Endothelial cell of umbilical vein (primary cell): ENCODE measurements around the gene KAT2B.

Experiments used
- EZH2 ChIP-seq: IDR thresholded peaks from 2 replicates; pipeline ENCODE4 v1.6.1; 2012; ENCODE audit warnings: borderline replicate concordance, low read depth, mild to moderate bottlenecking, moderate library complexity, low read length, inconsistent platforms; ENCODE audit not compliant: severe bottlenecking
- MYC ChIP-seq: IDR thresholded peaks from one replicate; pipeline ENCODE4 v1.6.1; 2011; ENCODE audit warnings: mild to moderate bottlenecking, low read depth, low read length
- POLR2A ChIP-seq: IDR thresholded peaks from 2 replicates; pipeline ENCODE4 v1.6.1; 2012; ENCODE audit warnings: low read depth, mild to moderate bottlenecking, control low read depth, low read length
- POLR2AphosphoS5 ChIP-seq: IDR thresholded peaks from 2 replicates; pipeline ENCODE4 v1.6.1; 2012; ENCODE audit warnings: low read depth, mild to moderate bottlenecking, control low read depth, low read length, moderate library complexity; ENCODE audit not compliant: insufficient read depth
- TF ChIP-seq, protein P1 (sequence below), 2 donors: IDR thresholded peaks; 1 replicate in 1 of 2; 2 replicates in 1 of 2; pipeline ENCODE4 v1.5.1; 2011; ENCODE audit warnings: low read length in 2 of 2, mild to moderate bottlenecking in 2 of 2, moderate library complexity in 2 of 2, control low read depth in 1 of 2, inconsistent platforms in 1 of 2, low read depth in 1 of 2; ENCODE audit not compliant: insufficient read depth in 1 of 2; ENCODE audit errors: extremely low read depth in 1 of 2

GRCh38 chr3:20038699-20039465 lies 1.4 kb upstream of the KAT2B start:
- TF ChIP-seq, protein P1, sequence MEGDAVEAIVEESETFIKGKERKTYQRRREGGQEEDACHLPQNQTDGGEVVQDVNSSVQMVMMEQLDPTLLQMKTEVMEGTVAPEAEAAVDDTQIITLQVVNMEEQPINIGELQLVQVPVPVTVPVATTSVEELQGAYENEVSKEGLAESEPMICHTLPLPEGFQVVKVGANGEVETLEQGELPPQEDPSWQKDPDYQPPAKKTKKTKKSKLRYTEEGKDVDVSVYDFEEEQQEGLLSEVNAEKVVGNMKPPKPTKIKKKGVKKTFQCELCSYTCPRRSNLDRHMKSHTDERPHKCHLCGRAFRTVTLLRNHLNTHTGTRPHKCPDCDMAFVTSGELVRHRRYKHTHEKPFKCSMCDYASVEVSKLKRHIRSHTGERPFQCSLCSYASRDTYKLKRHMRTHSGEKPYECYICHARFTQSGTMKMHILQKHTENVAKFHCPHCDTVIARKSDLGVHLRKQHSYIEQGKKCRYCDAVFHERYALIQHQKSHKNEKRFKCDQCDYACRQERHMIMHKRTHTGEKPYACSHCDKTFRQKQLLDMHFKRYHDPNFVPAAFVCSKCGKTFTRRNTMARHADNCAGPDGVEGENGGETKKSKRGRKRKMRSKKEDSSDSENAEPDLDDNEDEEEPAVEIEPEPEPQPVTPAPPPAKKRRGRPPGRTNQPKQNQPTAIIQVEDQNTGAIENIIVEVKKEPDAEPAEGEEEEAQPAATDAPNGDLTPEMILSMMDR (IDR thresholded peaks at IDR 0.05; ENCODE audit: extremely low read depth in 1 of 2, insufficient read depth in 1 of 2, low read depth in 1 of 2, low read length in 2 of 2) = no peak
- TF ChIP-seq EZH2 (no peak), MYC (no peak), POLR2AphosphoS5 (no peak), POLR2A (no peak)
